ENCODE measurements around the gene EXOC6.
"Not testable (repeated sequence)": the region's sequence is repeated elsewhere in the genome, so short reads cannot be mapped to it uniquely, and the experiment has no call there.

EXOC6 gene

GRCh38 chr10:93083743-93084539 lies 235.6 kb downstream of the EXOC6 start:
- no peak for DNase-seq

GRCh38 chr10:93085272-93085859 lies 237.0 kb downstream of the EXOC6 start:
- DNase-seq: no peak

GRCh38 chr10:93086289-93086688 lies 238.0 kb downstream of the EXOC6 start:
- DNase-seq: no peak

GRCh38 chr10:93087846-93088245 lies 239.5 kb downstream of the EXOC6 start:
- DNase-seq: no peak

GRCh38 chr10:93088466-93088865 lies 240.1 kb downstream of the EXOC6 start:
- no peak for DNase-seq

- DNase-seq: no peak
Measured at GRCh38 chr10:93090619-93091018, 242.3 kb downstream of the EXOC6 start.

GRCh38 chr10:93091960-93092359 lies 243.6 kb downstream of the EXOC6 start:
- no peak for DNase-seq

- no peak for DNase-seq
Measured at GRCh38 chr10:93095225-93095624, 246.9 kb downstream of the EXOC6 start.

GRCh38 chr10:93096901-93097300 lies 248.6 kb downstream of the EXOC6 start:
- DNase-seq: no peak

- DNase-seq: no peak
Measured at GRCh38 chr10:93097386-93097785, 249.1 kb downstream of the EXOC6 start.

GRCh38 chr10:93098816-93099215 lies 250.5 kb downstream of the EXOC6 start:
- no peak for DNase-seq

GRCh38 chr10:93099670-93100069 lies 251.3 kb downstream of the EXOC6 start:
- DNase-seq: no peak

GRCh38 chr10:93101148-93101547 lies 252.8 kb downstream of the EXOC6 start:
- DNase-seq: not testable (repeated sequence)

GRCh38 chr10:93103953-93104352 lies 255.6 kb downstream of the EXOC6 start:
- no peak for DNase-seq

GRCh38 chr10:93106631-93107072 lies 258.3 kb downstream of the EXOC6 start:
- no peak for DNase-seq

Measured in suppressor macrophage treated with lipopolysaccharide for 4 hours (primary cell).